ENCODE data around the gene BMP6. TPM values are rescaled to one million over a fixed set of nuclear protein-coding genes. Genes with fewer than 3 reads are reported as not detected.

The BMP6 gene
- total and polyA plus RNA-seq, 10 of the 15 experiments (the other 5 are each of a cell fraction or from before 2014, with no cell fraction given): 0.02 to 0.15 (median 0.05) TPM; not detected in 5

- BruUV-seq (replicated peaks): no TSS peak
- ChIA-PET SMC1A (ENCODE audit: uncharacterized antibody, unreplicated experiment) (interaction anchor here (0.9 kb wide), 1 partner anchor 9 kb away, joined by 3 read pairs; no protein-coding TSS in a partner anchor), RAD21 (ENCODE audit: unreplicated experiment) (no interaction called here), CTCF (no interaction called here), POLR2A (interaction anchor here (0.5 kb wide), 1 partner anchor 272 kb away, joined by 3 read pairs; no protein-coding TSS in a partner anchor)
- Histone ChIP-seq H3K27ac (ENCODE audit: control insufficient read depth, insufficient read depth) (no peak overlapping the region), H3K9ac (ENCODE audit: control insufficient read depth, insufficient read depth, low read length) (no peak overlapping the region), H2AFZ (ENCODE audit: control insufficient read depth, low read depth, low read length) (no peak overlapping the region), H3K4me3 (no peak overlapping the region), H3K36me3 (ENCODE audit: control insufficient read depth in 2 of 2, insufficient read depth in 2 of 2, low read length in 1 of 2) (no peaks in the 10 kb centered on the region), H4K20me1 (ENCODE audit: control insufficient read depth, insufficient read depth) (no peaks in the 10 kb centered on the region), H3K9me3 (replicated peaks; ENCODE audit: control insufficient read depth, insufficient read depth, low read length) (no peaks in the 10 kb centered on the region), H3K79me2 (ENCODE audit: control insufficient read depth, insufficient read depth, low read length) (no peaks in the 10 kb centered on the region), H3K4me2 (ENCODE audit: control insufficient read depth, insufficient read depth) (no peak overlapping the region), H3K4me1 (ENCODE audit: control insufficient read depth, insufficient read depth, low read length) (no peaks in the 10 kb centered on the region), H3K27me3 (replicated peaks in 1 of 2; ENCODE audit: control insufficient read depth in 2 of 2, insufficient read depth in 2 of 2, low read length in 1 of 2) (peaks cover 1 to 4% of the 10 kb centered on the region in 2 experiments; a peak in 2 of 4 replicates)
- 38% methylated on average over 11 of the region's 11 CpGs for WGBS (ENCODE audit: insufficient coverage, insufficient replicate concordance, low lambda C conversion rate, missing lambda C conversion rate)
- intact Hi-C loops (cut with micrococcal nuclease; ENCODE audit: unreplicated experiment): no loop called here
- DNase-seq (ENCODE audit: low read depth, low spot score) (no peak), FAIRE-seq (no peak), ATAC-seq (no peak)
- in situ Hi-C loops (cut with MboI): no loop called here
- TF ChIP-seq SRF (IDR thresholded peaks at IDR 0.05; ENCODE audit: low read depth in 2 of 2, low read length in 2 of 2) (no peak), NKRF (conservative IDR thresholded peaks at IDR 0.05) (no peak), YBX1 (IDR thresholded peaks at IDR 0.05) (no peak), CUX1 (IDR thresholded peaks at IDR 0.05; ENCODE audit: insufficient replicate concordance, low read depth, low read length) (no peak), FOS (IDR thresholded peaks at IDR 0.05; ENCODE audit: borderline replicate concordance, extremely low read depth, insufficient read length) (no peak), REST (IDR thresholded peaks at IDR 0.05; ENCODE audit: low read depth, low read length) (no peak), E2F8 (IDR thresholded peaks at IDR 0.05; ENCODE audit: low read depth, partially characterized antibody) (no peak), ZNF217 (IDR thresholded peaks at IDR 0.05) (no peak)
Observed at GRCh38 chr6:7805078-7805849, 79.4 kb downstream of the BMP6 start.
